T47D (cell line): ENCODE results near the gene TBC1D30.
"Not testable (repeated sequence)": the region's sequence is repeated elsewhere in the genome, so short reads cannot be mapped to it uniquely, and the experiment has no call there.

ENCODE experiments used
- DNase-seq, 2 experiments: peaks; one replicate each; pipeline versions ENCODE4 v3.0.0 to v3.0.0-alpha.2; 2011 to 2012; ENCODE audit warnings: low read depth in 1 of 2, low spot score in 1 of 2
- JUND ChIP-seq: IDR thresholded peaks from 2 replicates; pipeline ENCODE4 v1.6.1; 2012; ENCODE audit warnings: low read depth
- in situ Hi-C: cut with HindIII; loops from 2 replicates; pipeline ENCODE4 v1.10.0; 2016; ENCODE audit warnings: low sequenced_read_pairs, low pct_unique_long_range_greater_than_20kb

TBC1D30 gene

DNA sequence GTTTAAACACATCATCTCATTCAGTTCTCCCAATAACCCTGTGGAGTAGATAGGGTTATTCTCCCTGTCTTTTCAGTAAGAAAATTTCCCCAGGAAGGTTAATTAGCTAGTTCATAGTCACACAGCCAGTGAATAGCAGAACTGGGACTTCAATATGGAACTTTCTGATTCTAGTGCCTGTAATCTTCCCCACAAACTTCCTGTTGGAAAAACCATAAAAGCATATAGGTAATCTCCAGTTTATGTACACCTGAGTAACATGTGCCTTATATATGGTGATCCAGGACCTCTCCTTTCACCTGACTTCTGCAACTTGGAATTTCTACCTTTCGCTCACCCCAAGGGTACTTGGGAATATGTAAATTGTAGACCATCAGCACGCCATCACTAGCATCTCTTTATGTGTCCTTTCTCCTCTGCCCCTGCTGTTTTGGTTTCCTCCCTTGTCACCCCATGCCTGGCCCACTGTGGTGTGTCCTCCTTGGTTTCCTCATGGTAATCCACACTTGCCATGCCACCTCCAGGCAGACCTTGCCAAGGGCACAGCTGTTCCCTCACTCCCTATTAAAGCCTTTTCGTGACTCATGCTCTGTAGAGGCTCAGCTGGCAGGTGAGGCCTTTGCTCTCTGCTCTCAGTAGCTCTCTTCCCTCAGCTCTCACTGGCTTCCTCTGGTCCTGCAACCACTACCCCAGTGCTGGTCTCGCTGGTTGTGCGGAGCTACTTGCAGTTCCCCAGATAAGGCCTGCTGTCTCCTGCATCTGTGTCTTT is 16.7 kb downstream of the TBC1D30 start:
- in situ Hi-C loops, result no loop called here
- no peak for TF ChIP-seq JUND

DNA sequence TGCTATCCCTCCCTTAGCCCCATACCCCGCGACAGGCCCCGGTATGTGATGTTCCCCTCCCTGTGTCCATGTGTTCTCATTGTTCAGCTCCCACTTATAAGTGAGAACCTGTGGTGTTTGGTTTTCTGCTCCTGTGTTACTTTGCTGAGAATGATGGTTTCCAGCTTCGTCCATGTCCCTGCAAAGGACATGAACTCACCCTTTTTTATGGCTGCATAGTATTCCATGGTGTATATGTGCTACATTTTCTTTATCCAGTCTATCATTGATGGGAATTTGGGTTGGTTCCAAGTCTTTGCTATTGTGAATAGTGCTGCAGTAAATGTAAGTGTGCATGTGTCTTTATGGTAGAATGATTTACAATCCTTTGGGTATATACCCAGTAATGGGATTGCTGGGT is 24.0 kb downstream of the TBC1D30 start:
- DNase-seq, in situ Hi-C loops: not testable (repeated sequence)

More for the DNA sequence above, 16.7 kb downstream of the TBC1D30 start:
- DNase-seq, result no peak

DNA sequence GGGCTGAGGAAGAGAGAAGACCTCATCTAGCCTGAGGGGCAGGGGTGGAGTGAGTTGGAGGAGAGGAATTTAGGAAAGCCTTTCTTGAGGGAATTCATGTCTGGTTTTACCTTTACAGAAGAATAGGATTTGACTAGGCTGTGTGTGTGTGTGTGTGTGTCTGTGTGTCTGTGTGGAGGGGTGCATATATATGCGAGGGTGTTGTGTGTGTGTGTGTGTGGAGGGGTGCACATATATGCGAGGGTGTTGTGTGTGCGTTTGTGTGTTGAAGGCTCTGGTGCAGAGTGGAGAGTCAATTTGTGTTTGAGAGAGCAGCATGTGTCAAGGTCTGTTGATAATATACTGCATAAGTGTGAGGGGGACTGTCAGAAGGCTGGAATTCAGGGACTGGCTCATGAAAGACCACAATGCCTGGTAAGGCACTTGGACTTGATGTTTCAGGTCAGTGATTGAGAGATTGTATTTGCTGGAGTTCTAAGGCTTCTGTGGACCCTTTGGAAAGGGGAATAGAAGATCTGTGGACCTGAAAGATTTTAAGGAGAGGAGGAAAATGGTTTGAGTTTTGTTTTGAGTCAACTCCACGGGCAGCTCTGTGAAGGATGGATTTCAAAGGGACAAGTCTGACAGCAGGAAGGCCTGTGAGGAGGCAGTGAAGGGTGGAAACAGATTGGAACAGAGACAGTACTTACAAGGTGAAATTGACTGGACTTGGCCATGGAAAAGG is 34.6 kb downstream of the TBC1D30 start:
- in situ Hi-C loops, result no loop called here
- no peak for DNase-seq
- no peak for TF ChIP-seq JUND

DNA sequence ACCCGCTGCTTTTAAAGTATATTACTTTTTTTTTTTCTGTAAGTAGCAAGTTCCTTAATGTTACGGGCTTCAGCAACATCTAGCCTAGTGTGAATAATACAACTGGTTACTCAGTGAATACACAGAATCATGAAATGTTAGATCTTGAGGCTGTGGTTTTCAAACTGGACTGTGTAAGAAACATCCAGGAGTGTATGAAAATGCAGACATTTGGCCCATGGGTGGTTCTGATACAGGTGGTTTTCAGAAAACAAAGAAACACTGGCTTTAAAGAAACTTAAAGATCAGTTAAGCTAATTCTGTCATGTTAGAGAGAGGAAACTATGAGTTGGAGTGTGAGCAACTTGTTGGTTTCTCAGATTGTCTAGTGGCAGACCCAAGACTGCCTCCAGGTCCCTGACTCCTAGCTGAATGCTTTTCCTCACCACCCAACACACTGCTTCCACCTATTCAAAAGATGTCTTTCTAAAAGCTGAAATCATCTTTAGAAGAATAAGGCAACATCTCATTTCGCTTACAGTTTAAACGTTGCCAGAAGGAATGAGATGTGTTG is 36.1 kb downstream of the TBC1D30 start:
- TF ChIP-seq JUND, result no peak
- no peak for DNase-seq
- in situ Hi-C loops, result no loop called here

DNA sequence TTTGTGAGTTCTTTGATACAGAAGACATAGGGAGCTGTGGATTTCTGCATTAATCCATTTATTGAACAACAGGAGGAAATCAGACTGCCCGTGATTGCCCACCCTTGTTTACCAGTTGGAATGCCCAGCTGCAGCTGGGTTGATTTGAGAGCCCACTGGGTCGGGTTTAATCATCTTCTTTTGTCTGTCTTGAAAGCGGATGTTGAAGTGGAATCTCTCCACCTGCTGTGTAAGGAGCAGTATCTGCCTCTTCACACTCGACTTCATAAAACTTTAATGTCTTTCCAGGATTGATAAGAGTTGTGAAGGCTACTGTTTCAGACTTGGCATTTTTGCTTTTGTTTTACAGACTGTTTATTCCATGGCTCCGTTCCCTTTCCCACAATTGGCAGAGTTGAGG is 39.9 kb downstream of the TBC1D30 start:
- no peak for DNase-seq
- in situ Hi-C loops, result no loop called here
- no peak for TF ChIP-seq JUND

DNA sequence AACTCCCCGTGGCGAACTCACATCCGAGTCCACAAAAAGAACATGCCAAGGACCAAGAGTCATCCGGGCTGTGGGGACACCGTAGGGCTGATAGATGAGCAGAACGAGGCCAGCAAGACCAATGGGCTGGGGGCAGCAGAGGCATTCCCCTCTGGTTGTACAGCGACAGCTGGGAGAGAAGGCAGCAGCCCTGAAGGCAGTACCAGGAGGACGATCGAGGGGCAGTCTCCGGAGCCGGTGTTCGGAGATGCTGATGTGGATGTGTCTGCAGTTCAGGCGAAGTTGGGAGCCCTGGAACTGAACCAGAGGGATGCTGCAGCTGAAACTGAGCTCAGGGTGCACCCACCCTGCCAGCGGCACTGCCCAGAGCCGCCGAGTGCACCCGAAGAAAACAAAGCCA is 50.7 kb downstream of the TBC1D30 start:
- in situ Hi-C loops, result no loop called here
- TF ChIP-seq JUND, result no peak

DNA sequence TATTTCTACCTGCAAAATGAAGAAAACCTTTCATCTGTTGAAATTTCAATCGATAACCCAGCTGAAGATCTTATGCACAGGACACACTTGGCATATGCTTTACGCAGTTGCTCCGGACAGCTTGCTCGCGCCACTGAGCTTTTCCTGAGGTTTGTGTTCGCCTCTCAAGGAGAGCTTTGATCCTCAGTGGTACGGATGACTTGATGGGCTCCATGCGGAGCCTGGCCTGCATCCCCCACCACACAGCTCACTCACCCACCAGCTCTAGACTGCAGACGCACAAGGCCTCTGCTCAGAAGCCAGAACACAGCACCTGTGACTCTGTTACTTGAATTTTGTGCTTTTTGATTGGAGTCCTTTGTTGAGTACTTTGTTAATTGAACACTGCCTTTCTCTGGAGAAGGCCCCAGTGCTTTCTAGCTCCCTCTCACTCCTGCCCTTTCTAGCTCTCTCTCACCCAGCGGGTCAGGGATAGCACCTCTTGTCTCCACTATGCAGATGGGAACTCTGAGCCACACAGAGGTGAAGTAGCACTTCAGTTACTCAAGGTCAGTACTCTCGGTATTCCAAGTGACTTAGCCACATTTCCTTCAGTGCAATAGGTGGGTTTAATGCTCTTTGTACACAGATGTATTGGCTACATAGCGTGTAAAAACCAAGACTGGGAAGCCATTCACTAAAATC is 52.1 kb downstream of the TBC1D30 start:
- in situ Hi-C loops, result no loop called here
- no peak for DNase-seq
- no peak for TF ChIP-seq JUND

More for the DNA sequence above, 50.7 kb downstream of the TBC1D30 start:
- DNase-seq, result no peak

DNA sequence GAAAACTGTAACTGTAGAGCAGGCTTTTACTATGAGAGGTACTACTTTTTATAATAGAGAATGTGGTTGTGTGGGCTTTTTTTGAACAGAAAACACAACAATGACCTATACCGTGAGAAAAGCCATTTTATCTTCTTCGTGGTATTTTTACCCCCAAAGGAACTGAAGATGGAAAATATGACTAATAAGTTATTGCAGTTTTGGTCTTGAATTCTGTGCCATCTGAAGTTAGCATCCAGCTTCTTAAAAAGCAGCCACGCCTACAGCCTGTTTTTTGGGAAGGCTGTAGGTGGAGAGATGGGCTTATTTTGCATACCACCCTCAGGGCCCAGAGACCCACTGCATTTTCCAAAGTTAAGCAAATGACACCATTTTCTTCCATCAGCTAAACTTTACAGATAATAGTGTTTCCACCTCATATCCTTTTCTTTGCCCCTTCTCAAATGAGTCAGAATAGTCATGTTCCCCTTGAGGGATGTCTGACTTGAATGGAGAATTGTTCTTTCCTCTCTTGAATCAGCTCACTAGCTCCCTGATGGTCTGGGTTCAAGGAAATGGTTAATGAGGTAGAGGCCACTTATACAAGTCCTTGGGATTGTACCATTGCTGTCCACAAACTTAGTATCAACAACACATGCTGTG is 53.0 kb downstream of the TBC1D30 start:
- in situ Hi-C loops, result no loop called here
- TF ChIP-seq JUND, result no peak
- no peak for DNase-seq

DNA sequence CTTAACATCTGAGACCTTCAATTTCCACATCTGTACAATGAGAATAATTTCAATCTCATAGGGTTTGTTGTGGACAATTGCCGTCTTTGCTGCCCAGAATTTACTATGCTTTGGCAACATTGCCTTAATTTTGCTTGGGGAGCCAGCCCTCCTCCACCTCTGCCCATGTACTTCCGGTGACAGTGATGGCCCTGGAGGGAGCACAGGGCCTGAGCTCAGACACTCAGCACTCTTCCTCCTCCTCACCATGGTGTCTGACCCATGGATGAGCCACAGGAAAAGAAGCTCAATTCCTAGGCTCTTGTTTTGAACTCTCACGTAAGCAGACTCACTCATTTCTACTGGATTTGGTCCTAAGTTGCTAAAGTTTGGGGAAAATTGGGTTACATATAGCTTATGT is 58.2 kb downstream of the TBC1D30 start:
- no peak for TF ChIP-seq JUND
- no peak for DNase-seq
- in situ Hi-C loops, result no loop called here

DNA sequence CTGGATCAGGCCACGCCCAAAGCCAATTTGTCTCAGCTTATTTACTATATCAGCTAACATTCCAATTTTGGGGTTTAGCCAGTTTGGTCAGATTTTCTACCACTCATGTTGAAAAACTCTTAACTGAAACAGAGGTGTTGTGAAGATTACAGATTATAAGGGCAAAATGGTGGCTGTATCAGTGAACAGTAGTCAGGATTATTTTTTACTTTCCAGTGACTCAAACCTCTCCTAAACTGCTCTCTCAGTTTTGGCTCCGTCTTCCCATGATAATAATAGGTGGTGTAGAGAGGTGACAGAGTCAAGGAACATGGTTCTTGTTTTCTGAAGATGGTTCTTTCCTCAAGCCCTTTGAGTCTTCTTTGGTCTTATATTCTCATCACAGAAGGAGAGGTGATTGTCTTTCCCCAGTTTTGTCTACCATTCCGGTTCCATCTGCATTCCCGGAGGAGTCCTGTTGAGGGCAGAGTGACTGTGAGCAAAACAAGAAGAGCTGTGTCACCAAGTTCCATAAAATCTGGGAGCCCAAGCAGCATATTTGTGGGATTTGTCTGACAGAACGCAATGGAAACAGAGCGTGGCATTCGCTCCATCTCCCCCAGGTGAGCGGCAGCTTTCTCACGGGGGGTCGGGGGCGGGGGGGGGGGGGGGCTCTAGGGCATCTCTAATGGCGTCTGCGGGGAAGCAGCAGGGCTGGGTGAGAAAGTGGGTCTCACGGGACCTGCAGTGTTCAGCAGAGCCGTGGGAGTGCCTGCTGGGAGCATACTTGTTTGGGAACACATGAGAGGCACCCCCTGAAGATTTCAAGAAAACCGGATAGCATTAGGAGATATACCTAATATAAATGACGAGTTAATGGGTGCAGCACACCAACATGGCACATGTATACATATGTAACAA is 59.1 kb downstream of the TBC1D30 start:
- in situ Hi-C loops, result no loop called here
- DNase-seq, result peak in 1 of 2 experiments; percentile 66
- TF ChIP-seq JUND, result no peak

DNA sequence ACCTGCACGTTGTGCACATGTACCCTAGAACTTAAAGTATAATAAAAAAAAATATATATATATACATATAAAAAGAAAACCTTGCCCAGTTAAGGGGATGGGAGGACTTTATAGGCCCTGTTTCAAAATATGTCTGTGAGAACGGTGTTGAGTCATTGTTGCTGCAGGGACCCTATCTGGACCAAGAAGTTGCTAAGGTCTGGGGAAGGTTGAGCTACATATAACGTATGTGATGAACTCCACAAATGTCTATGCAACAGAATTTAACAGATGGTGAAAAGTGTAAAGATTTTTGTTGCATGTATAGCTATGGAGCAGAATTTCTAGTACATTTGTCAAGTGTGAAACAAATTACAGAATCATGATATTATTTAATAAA is 59.7 kb downstream of the TBC1D30 start:
- no peak for DNase-seq
- TF ChIP-seq JUND, result no peak
- in situ Hi-C loops, result no loop called here

DNA sequence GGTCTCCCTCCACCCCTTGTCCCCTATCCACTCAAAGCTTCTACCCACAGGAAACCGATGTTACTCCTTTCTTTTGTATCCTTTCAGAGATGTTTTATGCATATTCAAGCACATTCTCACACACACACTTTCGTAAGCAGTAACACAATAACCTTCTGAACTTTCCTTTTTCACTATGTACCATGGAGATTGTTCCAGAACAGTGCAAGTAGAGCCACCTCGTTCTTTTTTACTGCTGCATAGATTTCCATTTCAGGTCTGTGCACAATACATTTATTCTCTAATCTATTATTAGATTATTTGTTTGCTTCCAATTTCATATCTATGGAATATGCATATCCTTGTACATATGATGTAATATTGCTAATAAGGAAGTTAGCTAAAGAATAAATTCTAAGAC is 60.3 kb downstream of the TBC1D30 start:
- DNase-seq, result no peak
- in situ Hi-C loops, result no loop called here
- no peak for TF ChIP-seq JUND
